Activated T-cell treated with anti-CD3 and anti-CD28 coated beads, Interleukin-2, amount 50 U/mL, for 48 hours (primary cell): ENCODE results near the gene PIMREG.
"Not testable (repeated sequence)": the region's sequence is repeated elsewhere in the genome, so short reads cannot be mapped to it uniquely, and the experiment has no call there.

Experiments
- DNase-seq, 2 experiments: peaks; one replicate each; pipeline ENCODE4 v3.0.0-alpha.2; 2020

The PIMREG gene

GRCh38 chr17:6480303-6480675, 36.0 kb downstream of the PIMREG start:
- DNase-seq, result no peak

GRCh38 chr17:6482105-6482455, 37.8 kb downstream of the PIMREG start:
- no peak for DNase-seq

DNA sequence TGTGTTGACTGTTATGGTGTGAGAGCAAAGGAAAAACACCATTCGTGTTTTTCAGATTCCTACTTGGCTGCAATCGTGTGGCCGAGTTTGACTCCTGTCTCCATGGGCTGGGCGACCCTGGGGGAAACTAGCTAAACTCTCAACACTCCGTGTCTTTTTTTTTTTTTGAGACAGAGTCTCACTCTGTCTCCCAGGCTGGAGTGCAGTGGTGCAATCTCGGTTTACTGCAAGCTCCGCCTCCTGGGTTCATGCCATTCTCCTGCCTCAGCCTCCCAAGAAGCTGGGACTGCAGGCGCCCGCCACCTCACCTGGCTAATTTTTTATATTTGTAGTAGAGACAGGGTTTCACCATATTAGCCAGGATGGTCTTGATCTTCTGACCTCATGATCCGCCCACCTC, 38.5 kb downstream of the PIMREG start:
- not testable (repeated sequence) for DNase-seq

DNA sequence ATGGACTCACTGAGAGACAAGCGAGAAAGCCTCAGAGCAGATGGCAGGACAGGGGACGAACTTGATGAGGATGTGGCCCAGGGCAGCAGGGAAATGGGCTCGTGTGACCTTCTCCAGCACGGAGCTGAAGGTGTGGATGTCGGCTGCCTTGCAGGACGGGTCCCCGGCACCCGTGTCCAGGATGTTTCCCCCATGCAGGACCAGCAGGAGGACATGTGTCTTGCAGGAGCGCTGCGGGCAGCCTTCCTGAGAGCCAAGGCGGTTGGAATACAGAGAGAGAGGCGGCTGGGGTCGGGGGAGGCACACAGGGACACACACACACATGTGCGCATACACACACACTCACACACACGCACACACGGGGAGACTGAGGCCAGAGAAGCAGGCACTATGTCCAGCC, 39.3 kb downstream of the PIMREG start:
- DNase-seq, result no peak

GRCh38 chr17:6485646-6486412, 41.6 kb downstream of the PIMREG start:
- DNase-seq, result no peak

- no peak for DNase-seq
Observed at GRCh38 chr17:6487251-6488007, 43.2 kb downstream of the PIMREG start.

- DNase-seq, result no peak
Observed at GRCh38 chr17:6488008-6488539, 43.8 kb downstream of the PIMREG start.

- no peak for DNase-seq
Observed at GRCh38 chr17:6489016-6489550, 44.8 kb downstream of the PIMREG start.

- no peak for DNase-seq
Observed at GRCh38 chr17:6491071-6491700, 46.9 kb downstream of the PIMREG start.

DNA sequence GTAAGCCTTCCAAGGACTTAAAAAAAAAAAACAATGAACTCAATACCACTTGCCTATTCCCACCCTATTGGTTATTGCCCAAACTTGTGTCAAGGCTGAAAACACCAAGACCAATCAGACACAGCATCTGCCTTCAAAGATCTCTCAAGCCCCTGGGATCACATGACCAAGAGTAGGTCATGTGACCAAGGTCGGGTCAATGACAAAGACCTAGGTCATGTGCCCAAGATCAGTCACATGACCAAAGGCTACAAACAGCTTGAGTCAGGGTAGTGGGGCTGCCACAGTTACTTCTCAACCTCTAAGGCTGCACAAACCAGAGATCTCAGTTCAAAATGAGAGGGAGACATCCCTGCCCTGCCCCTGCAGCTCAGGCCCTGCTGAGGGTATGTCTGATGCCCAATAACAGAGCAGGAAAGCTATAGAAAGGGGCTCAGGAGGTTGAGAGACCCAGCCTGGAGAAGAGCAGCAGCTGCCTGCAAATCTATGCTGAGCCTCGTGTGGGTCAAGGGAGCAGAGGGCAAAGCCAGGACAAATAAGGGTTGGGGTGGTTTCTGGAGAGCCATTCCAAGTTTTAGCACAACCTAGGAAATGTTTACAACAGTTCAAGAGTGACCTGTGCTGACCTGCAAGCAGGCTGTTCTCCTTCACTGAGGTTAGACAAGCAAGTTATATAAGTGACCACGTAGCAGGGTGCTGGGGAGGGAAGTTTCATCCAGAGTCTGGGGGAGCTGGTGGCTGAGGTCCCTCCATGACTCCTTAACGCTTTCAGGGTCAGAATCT, 48.8 kb downstream of the PIMREG start:
- no peak for DNase-seq

- no peak for DNase-seq
Observed at GRCh38 chr17:6494239-6494941, 50.1 kb downstream of the PIMREG start.

- no peak for DNase-seq
Observed at GRCh38 chr17:6495450-6496115, 51.3 kb downstream of the PIMREG start.

DNA sequence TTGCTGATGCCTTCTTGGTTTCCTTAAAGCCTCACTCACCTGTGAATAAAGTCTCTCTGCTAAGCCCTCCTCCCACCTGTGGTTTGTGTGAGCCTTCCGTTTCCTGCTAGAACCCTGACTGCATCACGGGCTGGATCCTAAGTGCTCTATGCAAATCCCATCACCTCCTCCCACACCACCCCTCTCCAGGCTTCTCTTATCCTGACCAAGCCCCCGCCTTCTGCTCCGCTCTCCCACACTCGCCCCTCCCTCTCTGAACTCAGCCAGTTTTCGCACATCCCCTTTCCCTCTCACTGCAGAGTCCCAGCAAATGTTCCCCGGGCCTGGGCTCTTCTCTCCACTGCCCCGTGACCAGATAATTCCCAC, 51.8 kb downstream of the PIMREG start:
- peak; percentile 22 to 30 for DNase-seq

GRCh38 chr17:6496640-6497441, 52.6 kb downstream of the PIMREG start:
- no peak for DNase-seq

- DNase-seq, result peak in 1 of 2 experiments; percentile 3
Observed at GRCh38 chr17:6497496-6498221, 53.4 kb downstream of the PIMREG start.

- peak in 1 of 2 experiments; percentile 3 for DNase-seq
Observed at GRCh38 chr17:6498356-6498755, 54.1 kb downstream of the PIMREG start.

- peak in 1 of 2 experiments; percentile 8 for DNase-seq
Observed at GRCh38 chr17:6498901-6499540, 54.8 kb downstream of the PIMREG start.
